Adrenal gland (tissue), 12 donors: ENCODE data around the gene DCHS2. TPM values are rescaled to one million over a fixed set of nuclear protein-coding genes. Genes with fewer than 3 reads are reported as not detected.

Experiments used
- DNase-seq, 7 donors: peaks; one replicate each; pipeline ENCODE4 v3.0.0-alpha.2; 2019 to 2020
- H3K27ac ChIP-seq, 5 donors: fragments of 200-600 bp; sonication (generic) in 4 of 5; 1 replicate in 3 of 5; 2 replicates in 2 of 5; pipeline versions ENCODE4 v1.5.1 to v1.8.0; 2016 to 2020; ENCODE audit warnings: mild to moderate bottlenecking in 1 of 5
- H3K27me3 ChIP-seq: fragments of 200-600 bp; 2 replicates; pipeline ENCODE4 v1.8.0; 2021
- H3K36me3 ChIP-seq, 2 donors: fragments of 200-600 bp; replicated peaks in 1 of 2; 1 replicate in 1 of 2; 2 replicates in 1 of 2; pipeline versions ENCODE4 v1.5.1 to v1.8.0; 2018 to 2022
- H3K4me1 ChIP-seq, 2 donors: fragments of 200-600 bp; replicated peaks in 1 of 2; 1 replicate in 1 of 2; 2 replicates in 1 of 2; pipeline versions ENCODE4 v1.5.1 to v1.8.0; 2018 to 2021
- H3K4me3 ChIP-seq, 4 donors: fragments of 200-600 bp; sonication (generic) in 3 of 4; one replicate each; pipeline ENCODE4 v1.5.1; 2016 to 2018
- H3K9me3 ChIP-seq, 3 donors: fragments of 200-600 bp; sonication (generic) in 1 of 3; replicated peaks in 1 of 3; 1 replicate in 2 of 3; 2 replicates in 1 of 3; pipeline versions ENCODE4 v1.5.1 to v1.8.0; 2016 to 2021
- CTCF ChIP-seq, 6 experiments: fragments of 450-650 bp in 4 of 6; fragments of 200-600 bp in 2 of 6; sonication (generic) in 1 of 6; IDR thresholded peaks; 1 replicate in 5 of 6; 2 replicates in 1 of 6; pipeline versions ENCODE4 v1.5.1 to v1.8.0; 2016 to 2021; ENCODE audit warnings: antibody characterized with exemption in 6 of 6, mild to moderate bottlenecking in 2 of 6, moderate library complexity in 1 of 6
- POLR2A ChIP-seq, 2 donors: fragments of 450-650 bp; IDR thresholded peaks; one replicate each; pipeline ENCODE4 v1.6.1; 2017; ENCODE audit warnings: antibody characterized with exemption in 2 of 2, mild to moderate bottlenecking in 2 of 2, moderate library complexity in 1 of 2
- WGBS, 4 donors: extraction: QIAGEN DNeasy Blood & Tissue Kit in 2 of 4; methylation state at CpG; one replicate each; pipeline versions ENCODE4 v1.1.5 to v1.1.7; 2013 to 2017; 5-methylcytosine and 5-hydroxymethylcytosine counted together
- intact Hi-C, 2 donors: fragments of 100-400 bp; cut with DNase I; formaldehyde crosslinking; loops; one replicate each; pipeline versions ENCODE4 v1.14.1 to v1.15.0; 2022 to 2023
- polyA plus RNA-seq, 3 donors: library from polyadenylated mRNA; stranded (reverse); fragments of 200-250 nt in 2 of 3; fragments of 350-450 nt in 1 of 3; fragmentation: Illumina TruSeq in 1 of 3; extraction: RNeasy Lipid Tissue Mini Kit (QIAGEN cat#74804) in 1 of 3; gene quantifications; one replicate each; pipeline ENCODE4 v1.2.3, GENCODE V29; 2013 to 2014
- total RNA-seq, 9 donors: library from RNA; depleted of rRNA in 4 of 9; stranded (reverse); fragments of >200 nt in 4 of 9; fragments of 120-200 nt in 1 of 9; fragmentation: NEBNext Ultra II Directional in 1 of 9; extraction: Animal tissue kit (Norgen Biotek cat#: 25700) in 1 of 9; gene quantifications; one replicate each; pipeline versions ENCODE4 v1.1.0 to v1.2.4, GENCODE V29; 2013 to 2023
- donor health status: healthy with polysubstance abuse.
- donor health status: Bipolar disorder and iron deficiency.
- donor health status: DM: yes; HTN: yes; CAD: no.
- donor health status: DM: no; HTN: no; CAD: no.
- donor health status: DM: no; HTN: no; CAD: no.
- donor health status: DM: yes; HTN: yes; CAD: no.

DCHS2 gene
- total and polyA plus RNA-seq, 12 donors: 0.06 to 3.3 (median 0.78) TPM; not detected in 1

GRCh38 chr4:154345359-154345758 lies 146.2 kb downstream of the DCHS2 start:
- intact Hi-C loops: no loop called here
- WGBS, 4 donors: 39 to 61% (median 44%) methylated on average over 1 of the region's 1 CpG
- TF ChIP-seq CTCF (IDR thresholded peaks at IDR 0.05) (no peak), POLR2A (IDR thresholded peaks at IDR 0.05) (no peak)
- Histone ChIP-seq H3K27ac (no peak overlapping the region), H3K9me3 (no peaks in the 10 kb centered on the region), H3K27me3 (no peaks in the 10 kb centered on the region), H3K4me3 (no peak overlapping the region), H3K4me1 (no peaks in the 10 kb centered on the region), H3K36me3 (no peaks in the 10 kb centered on the region)
- DNase-seq: no peak

- Histone ChIP-seq H3K27ac (no peak overlapping the region), H3K4me3 (no peak overlapping the region), H3K9me3 (no peaks in the 10 kb centered on the region), H3K4me1 (no peaks in the 10 kb centered on the region), H3K36me3 (no peaks in the 10 kb centered on the region), H3K27me3 (no peaks in the 10 kb centered on the region)
- intact Hi-C loops: no loop called here
- TF ChIP-seq POLR2A (IDR thresholded peaks at IDR 0.05) (no peak), CTCF (IDR thresholded peaks at IDR 0.05) (no peak)
- DNase-seq: no peak
- 80 to 88% (median 84%) methylated on average over 5 to 6 of the region's 6 CpGs for WGBS, 4 donors
Measured at GRCh38 chr4:154344686-154345085, 146.9 kb downstream of the DCHS2 start.

- DNase-seq: no peak
- intact Hi-C loops: no loop called here
- Histone ChIP-seq H3K9me3 (no peaks in the 10 kb centered on the region), H3K36me3 (no peaks in the 10 kb centered on the region), H3K4me1 (no peaks in the 10 kb centered on the region), H3K4me3 (no peak overlapping the region), H3K27me3 (no peaks in the 10 kb centered on the region), H3K27ac (no peak overlapping the region)
- no peak for TF ChIP-seq CTCF (IDR thresholded peaks at IDR 0.05)
- no peak for TF ChIP-seq POLR2A (IDR thresholded peaks at IDR 0.05)
- WGBS, 4 donors: 41 to 60% (median 55%) methylated on average over 3 of the region's 3 CpGs
Measured at GRCh38 chr4:154343651-154344050, 147.9 kb downstream of the DCHS2 start.

- intact Hi-C loops: no loop called here
- no peak for DNase-seq
- WGBS, 4 donors: 88 to 95% (median 90%) methylated on average over 3 of the region's 3 CpGs
- H3K36me3 ChIP-seq: no peaks in the 10 kb centered on the region
- H3K4me3 ChIP-seq: no peak overlapping the region
- H3K4me1 ChIP-seq: no peaks in the 10 kb centered on the region
- H3K27ac ChIP-seq: no peak overlapping the region
- TF ChIP-seq CTCF (IDR thresholded peaks at IDR 0.05) (no peak), POLR2A (IDR thresholded peaks at IDR 0.05) (no peak)
- no peaks in the 10 kb centered on the region for H3K27me3 ChIP-seq
- no peaks in the 10 kb centered on the region for H3K9me3 ChIP-seq
Measured at GRCh38 chr4:154341448-154341847, 150.2 kb downstream of the DCHS2 start.
